ENCODE measurements around the gene TCERG1L. TPM values are rescaled to one million over a fixed set of nuclear protein-coding genes. Genes with fewer than 3 reads are reported as not detected.

The TCERG1L gene
- total RNA-seq, 1 donor from 2014 or later: not detected

GRCh38 chr10:131211146-131211545 lies 100.4 kb downstream of the TCERG1L start:
- intact Hi-C loops (cut with DNase I): no loop called here
- no peak for TF ChIP-seq CTCF (IDR thresholded peaks at IDR 0.05)

GRCh38 chr10:131210181-131210580 lies 101.3 kb downstream of the TCERG1L start:
- H3K4me1 ChIP-seq: no peaks in the 10 kb centered on the region
- intact Hi-C loops (cut with DNase I): no loop called here
- no peak overlapping the region for H3K27ac ChIP-seq
- ATAC-seq: no peak
- no peaks in the 10 kb centered on the region for H3K27me3 ChIP-seq (ENCODE audit: low read depth)
- DNase-seq: no peak
- H3K4me3 ChIP-seq: no peak overlapping the region
- no peaks in the 10 kb centered on the region for H3K36me3 ChIP-seq
- H3K9me3 ChIP-seq: no peaks in the 10 kb centered on the region
- no peak for TF ChIP-seq CTCF (IDR thresholded peaks at IDR 0.05)

More at GRCh38 chr10:131211146-131211545, 100.4 kb downstream of the TCERG1L start:
- Histone ChIP-seq H3K9me3 (no peaks in the 10 kb centered on the region), H3K27me3 (ENCODE audit: low read depth) (no peaks in the 10 kb centered on the region), H3K4me1 (no peaks in the 10 kb centered on the region), H3K27ac (no peak overlapping the region), H3K36me3 (no peaks in the 10 kb centered on the region), H3K4me3 (no peak overlapping the region)
- DNase-seq (no peak), ATAC-seq (no peak)

GRCh38 chr10:131207584-131208532 lies 103.7 kb downstream of the TCERG1L start:
- no peak for ATAC-seq
- no peaks in the 10 kb centered on the region for H3K9me3 ChIP-seq

GRCh38 chr10:131207176-131207575 lies 104.3 kb downstream of the TCERG1L start:
- no peak overlapping the region for H3K4me3 ChIP-seq
- H3K27me3 ChIP-seq (ENCODE audit: low read depth): no peaks in the 10 kb centered on the region
- DNase-seq: no peak
- no peaks in the 10 kb centered on the region for H3K36me3 ChIP-seq
- TF ChIP-seq CTCF (IDR thresholded peaks at IDR 0.05): no peak
- H3K4me1 ChIP-seq: no peaks in the 10 kb centered on the region
- H3K9me3 ChIP-seq: no peaks in the 10 kb centered on the region
- intact Hi-C loops (cut with DNase I): no loop called here
- no peak overlapping the region for H3K27ac ChIP-seq
- no peak for ATAC-seq

More at GRCh38 chr10:131207584-131208532, 103.7 kb downstream of the TCERG1L start:
- H3K27ac ChIP-seq: no peak overlapping the region
- no peaks in the 10 kb centered on the region for H3K27me3 ChIP-seq (ENCODE audit: low read depth)
- no peaks in the 10 kb centered on the region for H3K4me1 ChIP-seq
- no peak for DNase-seq
- TF ChIP-seq CTCF (IDR thresholded peaks at IDR 0.05): no peak
- intact Hi-C loops (cut with DNase I): no loop called here
- no peak overlapping the region for H3K4me3 ChIP-seq
- no peaks in the 10 kb centered on the region for H3K36me3 ChIP-seq

- H3K9me3 ChIP-seq: no peaks in the 10 kb centered on the region
- intact Hi-C loops (cut with DNase I): no loop called here
- ATAC-seq (no peak), DNase-seq (no peak)
- no peaks in the 10 kb centered on the region for H3K36me3 ChIP-seq
- no peak for TF ChIP-seq CTCF (IDR thresholded peaks at IDR 0.05)
- no peak overlapping the region for H3K4me3 ChIP-seq
- H3K4me1 ChIP-seq: no peaks in the 10 kb centered on the region
- H3K27ac ChIP-seq: no peak overlapping the region
- no peaks in the 10 kb centered on the region for H3K27me3 ChIP-seq (ENCODE audit: low read depth)
Measured at GRCh38 chr10:131206111-131206995, 105.2 kb downstream of the TCERG1L start.
